GM10248 (cell line): ENCODE data around the gene KPNA1.
"Not testable (repeated sequence)": the region's sequence is repeated elsewhere in the genome, so short reads cannot be mapped to it uniquely, and the experiment has no call there.

ENCODE experiments used
- CTCF ChIA-PET: fragments of 300-600 bp; sonication (Branson Sonifier 250); formaldehyde crosslinking; extraction: SDS; loops from one replicate; lab custom pipeline; 2021; ENCODE audit warnings: antibody characterized with exemption; lab: Yijun Ruan, JAX
- POLR2A ChIA-PET: fragments of 350-650 bp; sonication (Branson Sonifier 250); formaldehyde crosslinking; extraction: SDS; loops from one replicate; lab custom pipeline; 2020; ENCODE audit warnings: antibody characterized with exemption; lab: Yijun Ruan, JAX
- DNase-seq: peaks from one replicate; pipeline ENCODE4 v3.0.0; 2012; ENCODE audit errors: extremely low spot score
- CTCF ChIP-seq: IDR thresholded peaks from 2 replicates; pipeline ENCODE4 v1.5.1; 2012; ENCODE audit warnings: mild to moderate bottlenecking, low read depth; ENCODE audit errors: extremely low read depth, missing control alignments, control extremely low read depth

The KPNA1 gene

GRCh38 chr3:122515870-122516269 lies 1.1 kb upstream of the KPNA1 start:
- DNase-seq = no peak
- TF ChIP-seq CTCF = no peak
- ChIA-PET CTCF (interaction anchor here (0.8 to 1.6 kb wide), 5 partner anchors 10 to 52 kb away, joined by 3 to 5 read pairs (median 3); no protein-coding TSS in a partner anchor), POLR2A (no interaction called here)

- DNase-seq = no peak
- ChIA-PET POLR2A (interaction anchor here (0.6 kb wide), 1 partner anchor 7 kb away, joined by 8 read pairs; no protein-coding TSS in a partner anchor), CTCF (interaction anchor here (0.7 to 1.2 kb wide), 5 partner anchors 13 to 166 kb away, joined by 3 read pairs; partner anchors contain the start of gene PARP14)
- no peak for TF ChIP-seq CTCF
Measured at GRCh38 chr3:122515020-122515468, 305 bp upstream of the KPNA1 start.

- DNase-seq = no peak
- TF ChIP-seq CTCF = no peak
Measured at GRCh38 chr3:122513386-122514122, 1.2 kb downstream of the KPNA1 start.

GRCh38 chr3:122512284-122512683 lies 2.5 kb downstream of the KPNA1 start:
- ChIA-PET CTCF (interaction anchor here (0.6 to 1.2 kb wide), 2 partner anchors 12 to 167 kb away, joined by 3 to 4 read pairs; no protein-coding TSS in a partner anchor), POLR2A (no interaction called here)
- no peak for TF ChIP-seq CTCF

More at GRCh38 chr3:122513386-122514122, 1.2 kb downstream of the KPNA1 start:
- ChIA-PET CTCF (interaction anchor here (1.0 to 1.7 kb wide), 4 partner anchors 13 to 166 kb away, joined by 3 read pairs; no protein-coding TSS in a partner anchor), POLR2A (interaction anchor here (0.6 to 0.9 kb wide), 2 partner anchors 20 to 411 kb away, joined by 3 to 4 read pairs; no protein-coding TSS in a partner anchor)

GRCh38 chr3:122510878-122511535 lies 3.7 kb downstream of the KPNA1 start:
- ChIA-PET CTCF (interaction anchor here (0.9 to 1.1 kb wide), 2 partner anchors 9 to 127 kb away, joined by 3 read pairs; partner anchors contain the start of genes FAM162A and MIX23), POLR2A (no interaction called here)
- TF ChIP-seq CTCF = no peak
- DNase-seq = no peak

More at GRCh38 chr3:122512284-122512683, 2.5 kb downstream of the KPNA1 start:
- DNase-seq = no peak

GRCh38 chr3:122508944-122509343 lies 5.8 kb downstream of the KPNA1 start:
- POLR2A ChIA-PET, DNase-seq: not testable (repeated sequence)
- CTCF ChIA-PET = interaction anchor here (0.7 to 1.6 kb wide), 3 partner anchors 8 to 42 kb away, joined by 3 to 4 read pairs (median 3); no protein-coding TSS in a partner anchor
